ENCODE measurements around the gene HOXC4.
"Not testable (repeated sequence)": the region's sequence is repeated elsewhere in the genome, so short reads cannot be mapped to it uniquely, and the experiment has no call there.

HOXC4 gene

DNA sequence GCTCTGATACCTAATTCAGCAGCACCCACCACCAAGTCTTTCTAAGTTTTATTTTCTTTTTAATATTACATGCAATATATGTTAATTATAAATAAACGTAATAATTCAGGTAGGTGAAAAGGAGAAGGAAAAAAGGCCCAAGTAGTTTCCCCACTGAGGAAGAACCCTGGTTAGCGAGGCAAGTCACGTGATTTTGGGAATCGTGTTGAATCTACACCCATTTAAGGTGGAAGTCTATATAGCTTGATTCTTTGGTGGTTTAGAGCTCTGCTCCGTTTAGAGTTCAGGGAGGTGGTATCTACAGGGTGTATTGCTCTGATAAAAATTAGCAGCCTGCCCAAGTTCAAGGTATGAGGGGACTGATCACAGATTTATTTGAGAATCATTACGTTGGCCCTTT is 47.0 kb downstream of the HOXC4 start:
- not testable (repeated sequence) for DNase-seq

DNA sequence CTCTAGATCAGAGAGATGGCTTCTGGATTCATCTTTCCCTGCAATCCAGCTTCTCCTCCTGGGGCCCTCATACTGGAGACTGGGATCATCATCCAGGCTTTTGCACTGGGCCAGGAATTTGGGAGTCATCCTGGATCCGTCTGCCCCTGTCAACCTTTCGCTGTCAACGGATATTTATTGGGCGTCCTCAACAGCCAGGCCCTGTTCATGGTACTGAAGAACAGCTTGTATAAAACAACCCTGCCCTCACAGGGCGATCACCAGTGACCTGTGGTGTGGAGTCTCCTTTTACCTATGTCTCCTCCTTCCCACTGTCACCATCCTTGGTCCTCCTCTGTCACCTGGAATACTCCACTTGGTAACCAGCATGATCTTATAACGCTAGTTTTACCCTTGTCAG is 48.6 kb downstream of the HOXC4 start:
- not testable (repeated sequence) for DNase-seq

DNA sequence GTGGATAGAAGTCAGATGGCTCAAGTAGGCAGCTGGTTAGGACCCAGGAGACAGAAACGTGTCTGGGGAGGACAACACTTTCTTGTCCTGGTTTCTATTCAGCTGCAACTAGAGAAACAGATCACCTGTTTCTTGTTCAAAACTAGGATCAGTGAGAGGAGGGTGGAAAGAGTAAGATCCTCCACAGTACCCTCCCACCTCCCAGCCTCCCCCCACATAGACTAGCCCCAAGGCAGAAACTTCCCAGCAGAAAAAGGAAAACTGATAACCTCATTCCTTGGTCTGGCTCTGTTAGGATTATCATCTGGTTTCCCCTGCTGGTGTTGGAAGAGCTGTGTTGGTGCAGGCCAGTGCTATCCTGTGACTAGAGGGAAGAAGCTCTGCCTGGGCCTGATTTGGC is 50.2 kb downstream of the HOXC4 start:
- DNase-seq = not testable (repeated sequence)

All from hematopoietic multipotent progenitor cell treated with erythropoietin and hydrocortisone succinate and interleukin-3 and kit ligand, for 8 days (in vitro differentiated cells).